Fibroblast of mammary gland (primary cell): ENCODE results near the gene TMEM266.

ENCODE experiments used
- DNase-seq: peaks from one replicate; pipeline ENCODE4 v3.0.0-alpha.2; 2010; ENCODE audit warnings: low read depth
- H3K4me3 ChIP-seq: 2 replicates; pipeline ENCODE4 v1.5.1; 2011; ENCODE audit warnings: low read depth, mild to moderate bottlenecking, low read length, moderate library complexity; ENCODE audit not compliant: control insufficient read depth
- TF ChIP-seq, protein P1 (sequence below): conservative IDR thresholded peaks from 2 replicates; pipeline ENCODE4 v1.5.1; 2011; ENCODE audit warnings: low read depth, low read length, inconsistent platforms; ENCODE audit not compliant: control insufficient read depth, insufficient read depth

Gene TMEM266

DNA sequence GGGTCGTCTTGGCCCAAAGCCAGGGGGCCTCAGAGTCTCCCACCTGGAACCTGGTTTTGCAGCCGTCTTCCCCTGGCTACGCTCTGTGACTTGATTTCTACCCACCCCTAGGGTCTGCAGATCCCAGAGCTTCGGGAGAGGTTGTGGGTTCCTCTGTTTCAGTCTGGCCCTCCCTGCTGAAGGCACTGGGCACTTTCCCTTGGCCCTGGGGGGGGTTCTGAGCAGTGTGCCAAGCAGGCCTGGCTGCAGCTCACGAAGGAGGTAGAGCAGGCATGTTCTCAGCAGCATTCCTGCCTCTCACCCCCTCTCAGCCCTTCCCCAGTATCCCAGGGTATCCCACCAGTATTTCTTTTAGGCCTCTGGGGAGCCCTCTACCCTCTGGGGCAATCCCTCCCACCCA lies 99.0 kb downstream of the TMEM266 start:
- DNase-seq, result no peak
- H3K4me3 ChIP-seq, result no peak overlapping the region
- TF ChIP-seq, protein P1, sequence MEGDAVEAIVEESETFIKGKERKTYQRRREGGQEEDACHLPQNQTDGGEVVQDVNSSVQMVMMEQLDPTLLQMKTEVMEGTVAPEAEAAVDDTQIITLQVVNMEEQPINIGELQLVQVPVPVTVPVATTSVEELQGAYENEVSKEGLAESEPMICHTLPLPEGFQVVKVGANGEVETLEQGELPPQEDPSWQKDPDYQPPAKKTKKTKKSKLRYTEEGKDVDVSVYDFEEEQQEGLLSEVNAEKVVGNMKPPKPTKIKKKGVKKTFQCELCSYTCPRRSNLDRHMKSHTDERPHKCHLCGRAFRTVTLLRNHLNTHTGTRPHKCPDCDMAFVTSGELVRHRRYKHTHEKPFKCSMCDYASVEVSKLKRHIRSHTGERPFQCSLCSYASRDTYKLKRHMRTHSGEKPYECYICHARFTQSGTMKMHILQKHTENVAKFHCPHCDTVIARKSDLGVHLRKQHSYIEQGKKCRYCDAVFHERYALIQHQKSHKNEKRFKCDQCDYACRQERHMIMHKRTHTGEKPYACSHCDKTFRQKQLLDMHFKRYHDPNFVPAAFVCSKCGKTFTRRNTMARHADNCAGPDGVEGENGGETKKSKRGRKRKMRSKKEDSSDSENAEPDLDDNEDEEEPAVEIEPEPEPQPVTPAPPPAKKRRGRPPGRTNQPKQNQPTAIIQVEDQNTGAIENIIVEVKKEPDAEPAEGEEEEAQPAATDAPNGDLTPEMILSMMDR, result no peak

DNA sequence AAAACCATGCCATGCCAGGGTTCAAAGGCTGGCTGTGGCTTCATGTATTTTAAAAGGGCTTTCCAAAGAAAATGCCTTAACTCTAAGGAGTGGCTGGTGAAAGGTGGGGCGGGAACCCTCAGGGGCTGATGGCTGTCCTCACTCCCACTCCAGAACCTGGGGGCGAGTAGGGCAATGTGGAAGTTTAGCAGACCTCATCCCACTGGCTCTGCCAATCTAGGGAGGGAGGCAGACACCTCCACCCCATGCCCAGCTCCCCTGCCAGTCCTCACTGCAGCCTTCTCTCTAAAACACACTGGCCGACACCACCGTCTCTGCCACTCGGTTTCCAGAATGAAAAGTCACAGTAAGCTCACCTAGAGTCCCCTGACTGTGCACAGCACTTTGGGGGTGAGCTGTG lies 99.5 kb downstream of the TMEM266 start:
- no peak for DNase-seq
- no peak overlapping the region for H3K4me3 ChIP-seq
- TF ChIP-seq, protein P1, result no peak

DNA sequence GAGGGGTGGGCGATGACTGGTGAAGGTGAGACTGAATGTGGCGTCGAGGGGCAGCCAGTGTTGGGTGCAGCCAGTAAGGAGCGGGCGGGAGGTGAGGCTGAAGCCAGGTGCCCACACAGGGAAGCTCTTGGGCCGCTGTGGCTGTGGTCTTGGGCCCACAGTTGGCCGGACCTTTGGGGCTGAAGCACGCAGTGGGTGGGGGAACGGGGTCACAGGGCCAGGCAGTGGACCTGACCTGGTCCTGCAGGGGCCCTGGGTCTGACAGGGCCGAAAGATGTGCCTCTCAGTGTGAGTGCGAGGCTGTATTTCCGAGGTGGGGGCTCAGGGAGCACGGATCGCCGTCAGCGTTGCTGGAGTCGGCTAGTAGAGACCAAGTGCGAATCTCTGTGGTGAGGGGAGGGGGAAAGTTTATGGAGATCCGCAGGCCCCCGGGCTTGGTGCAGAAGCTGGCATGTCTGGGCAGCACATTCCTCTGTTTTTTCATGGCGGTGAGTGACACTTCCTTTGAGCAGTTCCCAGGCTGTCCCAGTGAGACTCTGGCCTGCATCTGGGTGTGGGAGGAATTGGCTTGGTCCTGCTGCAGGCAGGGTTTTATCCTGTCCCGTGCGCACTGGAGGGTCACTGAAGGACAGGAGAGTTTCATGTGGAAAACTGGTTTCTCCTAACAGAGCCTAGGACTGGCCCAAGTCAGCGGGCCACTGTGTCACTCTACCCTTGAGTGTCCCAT lies 100.8 kb downstream of the TMEM266 start:
- DNase-seq, result no peak
- TF ChIP-seq, protein P1, result no peak
- no peak overlapping the region for H3K4me3 ChIP-seq

DNA sequence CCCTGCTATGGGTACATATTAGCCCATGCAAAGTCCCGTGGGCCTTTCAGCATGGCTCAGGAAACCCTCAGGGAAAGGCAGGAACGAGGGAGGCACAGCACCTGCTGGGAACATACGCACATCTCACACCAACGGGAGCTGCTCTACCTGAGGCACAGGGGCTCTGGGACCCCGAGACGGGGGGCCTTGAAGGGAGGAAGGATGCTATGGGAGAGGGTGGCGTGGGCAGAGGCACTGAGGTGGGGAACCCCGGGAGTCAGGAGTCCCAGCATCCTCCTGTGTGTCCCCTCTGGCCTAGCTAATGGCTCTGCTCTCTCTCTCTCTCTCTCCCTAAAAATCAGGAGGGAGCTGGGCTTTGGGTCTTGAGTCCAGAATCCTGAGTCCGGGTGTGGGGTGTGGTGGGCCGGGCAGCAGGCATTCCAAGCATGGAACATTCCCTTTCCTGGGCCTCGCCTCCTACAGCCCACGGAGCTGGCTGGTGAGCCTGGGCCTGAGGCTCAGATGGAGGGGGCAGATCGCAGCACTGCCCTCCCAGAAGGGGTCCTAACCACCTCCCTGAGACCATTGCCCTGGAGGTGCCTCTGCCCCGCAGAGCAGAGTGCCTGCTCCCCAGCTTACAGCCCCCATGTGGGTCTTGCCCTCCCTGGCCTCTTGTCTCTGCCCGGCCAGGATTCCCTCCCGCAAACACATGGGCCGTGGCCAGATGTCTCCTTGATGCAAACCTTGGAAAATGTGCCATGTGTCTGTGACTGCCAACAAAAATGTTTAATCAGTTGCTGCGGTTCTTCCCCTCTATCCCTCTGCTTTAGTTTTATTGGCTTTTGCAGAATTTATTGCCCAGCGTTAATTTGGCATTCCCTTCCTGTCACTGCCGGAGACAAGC lies 101.6 kb downstream of the TMEM266 start:
- no peak overlapping the region for H3K4me3 ChIP-seq
- no peak for DNase-seq
- TF ChIP-seq, protein P1, result no peak

DNA sequence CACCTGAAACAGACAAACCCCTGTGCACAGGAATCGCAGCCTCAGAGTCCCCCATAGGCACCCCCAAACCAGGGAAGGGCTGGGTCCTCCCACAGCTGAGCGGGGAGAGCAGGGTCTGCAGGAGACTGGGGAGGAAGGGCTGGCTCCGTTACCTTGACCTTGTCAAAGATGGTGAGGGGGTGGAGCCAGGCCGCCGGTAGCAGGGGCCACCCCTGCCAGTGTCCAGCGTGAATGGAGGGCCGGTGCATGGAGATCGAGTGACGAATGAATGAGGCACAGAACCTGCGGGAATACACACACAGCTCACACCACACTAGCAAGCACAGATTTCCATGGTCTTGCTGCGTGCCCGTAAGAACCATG lies 102.2 kb downstream of the TMEM266 start:
- DNase-seq, result no peak
- TF ChIP-seq, protein P1, result no peak
- H3K4me3 ChIP-seq, result no peak overlapping the region

DNA sequence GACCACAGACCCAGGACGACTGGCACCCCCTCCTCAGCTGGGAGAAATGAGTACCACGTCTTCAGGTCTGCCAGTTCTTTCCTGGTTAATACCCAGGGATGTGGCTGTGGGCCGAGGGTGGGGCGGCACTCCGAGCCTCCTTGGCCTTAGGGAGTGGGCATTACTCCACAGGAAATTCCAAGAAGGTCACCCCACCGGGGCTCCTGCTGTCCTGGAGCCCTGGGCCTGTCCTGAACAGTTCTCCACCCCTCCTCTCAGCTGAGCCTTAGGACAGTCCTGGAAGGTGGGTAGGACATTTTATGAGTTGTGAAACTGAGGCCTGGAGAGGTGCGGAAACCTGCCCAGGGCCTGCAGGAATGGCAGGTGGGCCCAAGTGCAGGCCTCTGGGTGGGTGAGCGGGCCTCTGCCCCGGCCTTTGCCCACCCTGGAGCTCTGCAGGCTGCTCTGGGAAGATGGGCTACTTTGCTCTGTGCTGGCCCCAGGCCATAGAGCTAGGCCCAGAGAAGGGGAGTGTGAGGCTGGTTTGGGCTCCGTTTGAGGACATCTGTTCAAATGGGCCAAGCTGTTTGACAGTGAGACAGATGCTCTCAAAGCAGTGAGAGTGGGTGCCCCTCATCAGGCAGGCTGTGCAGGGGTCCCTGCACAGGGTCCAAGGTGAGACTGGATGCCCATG lies 103.1 kb downstream of the TMEM266 start:
- H3K4me3 ChIP-seq, result no peak overlapping the region
- TF ChIP-seq, protein P1, result no peak
- no peak for DNase-seq
